ENCODE measurements around the gene ANKRD33B. TPM values are rescaled to one million over a fixed set of nuclear protein-coding genes. Genes with fewer than 3 reads are reported as not detected.

The ANKRD33B gene
- total and polyA plus RNA-seq, 2 donors (not counting 1 experiment from before 2014, with no cell fraction given): 7.7 to 7.8 TPM

DNA sequence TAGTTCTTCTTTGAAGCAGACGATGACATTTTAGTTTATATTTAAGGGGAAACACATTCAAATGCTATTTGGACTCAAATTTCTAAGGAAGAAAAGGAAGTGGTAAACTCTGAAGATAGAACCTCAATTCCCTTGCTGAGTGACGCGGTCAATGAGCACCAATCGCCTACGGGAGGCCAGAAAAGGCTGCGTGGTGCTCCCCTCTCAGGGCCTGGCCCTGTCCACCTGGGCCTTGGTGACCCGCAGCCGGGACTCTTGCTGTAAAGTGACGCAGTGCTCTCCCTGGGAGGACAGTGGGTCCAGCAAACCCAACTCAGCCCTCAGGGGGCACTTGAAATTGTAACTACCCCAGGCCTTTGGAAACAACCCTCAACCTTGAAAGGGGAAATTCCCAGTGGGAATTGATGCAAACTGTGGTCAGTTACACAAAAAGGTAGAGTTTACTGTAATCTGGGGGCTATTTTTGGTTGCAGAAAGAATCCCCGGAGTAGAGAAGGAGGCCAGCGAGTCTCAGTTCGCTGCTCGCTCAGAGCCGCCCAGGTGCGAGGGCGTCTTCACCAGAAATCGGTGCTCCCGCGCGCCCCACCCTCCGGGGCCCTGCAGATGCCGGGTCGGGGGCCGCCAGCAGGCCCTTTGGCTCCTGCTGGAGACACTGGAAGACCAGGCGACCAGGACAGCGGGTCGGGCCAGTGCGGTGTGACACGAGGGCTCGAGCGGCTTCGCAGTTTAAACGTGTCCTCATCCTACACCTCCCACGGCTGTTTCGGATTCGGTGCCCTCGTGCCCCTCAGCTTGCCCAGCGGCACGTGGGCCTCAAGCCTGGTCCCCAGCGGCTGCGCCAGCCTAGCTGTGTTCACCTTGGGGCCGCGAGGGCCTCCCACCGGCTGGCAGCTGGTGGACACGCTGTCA lies 1.4 kb upstream of the ANKRD33B start:
- H3K4me2 ChIP-seq (ENCODE audit: extremely low read depth, insufficient read depth, low read length): no peak overlapping the region
- DNase-seq (ENCODE audit: low read depth in 2 of 2): no peak
- no peak overlapping the region for H3K9ac ChIP-seq (ENCODE audit: insufficient read depth, low read length)
- no peak overlapping the region for H3K27ac ChIP-seq (ENCODE audit: insufficient read depth, low read length)
- no peaks in the 10 kb centered on the region for H3K27me3 ChIP-seq (ENCODE audit: control insufficient read depth, insufficient read depth, low read length)
- TF ChIP-seq, protein P1, sequence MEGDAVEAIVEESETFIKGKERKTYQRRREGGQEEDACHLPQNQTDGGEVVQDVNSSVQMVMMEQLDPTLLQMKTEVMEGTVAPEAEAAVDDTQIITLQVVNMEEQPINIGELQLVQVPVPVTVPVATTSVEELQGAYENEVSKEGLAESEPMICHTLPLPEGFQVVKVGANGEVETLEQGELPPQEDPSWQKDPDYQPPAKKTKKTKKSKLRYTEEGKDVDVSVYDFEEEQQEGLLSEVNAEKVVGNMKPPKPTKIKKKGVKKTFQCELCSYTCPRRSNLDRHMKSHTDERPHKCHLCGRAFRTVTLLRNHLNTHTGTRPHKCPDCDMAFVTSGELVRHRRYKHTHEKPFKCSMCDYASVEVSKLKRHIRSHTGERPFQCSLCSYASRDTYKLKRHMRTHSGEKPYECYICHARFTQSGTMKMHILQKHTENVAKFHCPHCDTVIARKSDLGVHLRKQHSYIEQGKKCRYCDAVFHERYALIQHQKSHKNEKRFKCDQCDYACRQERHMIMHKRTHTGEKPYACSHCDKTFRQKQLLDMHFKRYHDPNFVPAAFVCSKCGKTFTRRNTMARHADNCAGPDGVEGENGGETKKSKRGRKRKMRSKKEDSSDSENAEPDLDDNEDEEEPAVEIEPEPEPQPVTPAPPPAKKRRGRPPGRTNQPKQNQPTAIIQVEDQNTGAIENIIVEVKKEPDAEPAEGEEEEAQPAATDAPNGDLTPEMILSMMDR (conservative IDR thresholded peaks at IDR 0.05 in 1 of 2, IDR thresholded peaks at IDR 0.05 in 1 of 2; ENCODE audit: low read depth in 1 of 2, low read length in 2 of 2): no peak
- no peak for TF ChIP-seq EZH2 (IDR thresholded peaks at IDR 0.05; ENCODE audit: low read length, missing control alignments)
- peaks cover 11% of the 10 kb centered on the region for H3K4me1 ChIP-seq (ENCODE audit: control insufficient read depth, extremely low read depth, insufficient read depth, low read length)
- peaks cover 22% of the 10 kb centered on the region for H3K79me2 ChIP-seq (ENCODE audit: control insufficient read depth, insufficient read depth, low read length)
- H3K4me3 ChIP-seq (replicated peaks in 1 of 4; ENCODE audit: control extremely low read depth in 1 of 4, insufficient read depth in 1 of 4, low read depth in 3 of 4, low read length in 4 of 4): peak overlapping the region in 1 of 4 experiments; percentile 87
- H3K9me3 ChIP-seq (ENCODE audit: control insufficient read depth, insufficient read depth, low read depth, low read length): no peaks in the 10 kb centered on the region
- H3K36me3 ChIP-seq (ENCODE audit: control insufficient read depth, insufficient read depth, low read length): no peaks in the 10 kb centered on the region
- H2AFZ ChIP-seq (ENCODE audit: low read length): no peak overlapping the region
- H4K20me1 ChIP-seq (ENCODE audit: control insufficient read depth, extremely low read depth, insufficient read depth, low read length): no peaks in the 10 kb centered on the region

DNA sequence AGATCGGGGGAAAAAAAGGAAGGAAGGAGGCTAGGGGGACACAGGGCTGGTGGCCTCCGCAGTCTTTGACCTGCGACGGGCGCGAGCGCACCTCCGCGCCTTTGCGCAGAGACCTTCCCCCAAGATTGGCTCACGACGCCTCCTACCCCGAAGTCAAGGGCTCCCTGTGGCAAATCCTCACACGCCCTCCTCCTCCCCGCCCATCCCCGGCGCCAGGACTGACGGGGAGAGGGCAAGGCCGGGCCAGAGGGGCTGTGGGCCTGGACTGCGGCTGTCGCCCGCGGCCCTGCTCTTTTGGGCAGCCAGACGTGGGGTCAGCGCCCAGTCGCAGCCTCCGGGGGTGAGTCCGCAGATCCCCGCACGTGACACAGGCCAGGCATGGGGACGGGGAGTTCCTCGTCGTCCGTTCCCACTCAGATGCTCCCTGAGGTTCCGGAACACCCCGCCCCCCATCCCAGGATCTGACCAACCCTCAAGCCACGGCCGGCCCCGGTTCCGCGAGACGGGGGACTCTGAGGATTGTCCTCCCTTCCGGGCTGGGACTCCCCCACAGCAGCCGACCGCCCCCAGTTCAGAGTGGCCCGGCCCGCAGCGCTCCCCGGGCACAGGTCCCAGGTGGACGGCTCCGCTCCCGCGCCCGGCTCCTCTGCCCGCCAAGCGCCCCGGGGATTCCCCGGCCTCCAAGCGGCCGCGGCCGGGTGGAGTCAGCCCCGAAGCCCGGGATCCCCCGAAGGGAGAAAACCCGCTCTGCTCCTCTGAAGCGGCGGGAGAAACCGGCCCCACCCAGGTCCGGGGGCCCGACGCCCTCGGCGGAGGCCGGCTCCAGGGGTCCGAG lies 543 bp upstream of the ANKRD33B start:
- no peaks in the 10 kb centered on the region for H3K36me3 ChIP-seq (ENCODE audit: control insufficient read depth, insufficient read depth, low read length)
- H3K27ac ChIP-seq (ENCODE audit: insufficient read depth, low read length): peak overlapping the region; percentile 66
- peak; percentile 32 to 41 for DNase-seq (ENCODE audit: low read depth in 2 of 2)
- H3K4me1 ChIP-seq (ENCODE audit: control insufficient read depth, extremely low read depth, insufficient read depth, low read length): peaks cover 6% of the 10 kb centered on the region
- peak overlapping the region; percentile 77 for H3K4me2 ChIP-seq (ENCODE audit: extremely low read depth, insufficient read depth, low read length)
- H2AFZ ChIP-seq (ENCODE audit: low read length): peak overlapping the region; percentile 29
- H3K9me3 ChIP-seq (ENCODE audit: control insufficient read depth, insufficient read depth, low read depth, low read length): no peaks in the 10 kb centered on the region
- H4K20me1 ChIP-seq (ENCODE audit: control insufficient read depth, extremely low read depth, insufficient read depth, low read length): no peaks in the 10 kb centered on the region
- peaks cover 26% of the 10 kb centered on the region for H3K79me2 ChIP-seq (ENCODE audit: control insufficient read depth, insufficient read depth, low read length)
- H3K4me3 ChIP-seq (replicated peaks in 1 of 4; ENCODE audit: control extremely low read depth in 1 of 4, insufficient read depth in 1 of 4, low read depth in 3 of 4, low read length in 4 of 4): peak overlapping the region; percentile 39 to 87 (median 56)
- TF ChIP-seq, protein P1 (conservative IDR thresholded peaks at IDR 0.05 in 1 of 2, IDR thresholded peaks at IDR 0.05 in 1 of 2; ENCODE audit: low read depth in 1 of 2, low read length in 2 of 2): no peak
- no peak for TF ChIP-seq EZH2 (IDR thresholded peaks at IDR 0.05; ENCODE audit: low read length, missing control alignments)
- peak overlapping the region; percentile 80 for H3K9ac ChIP-seq (ENCODE audit: insufficient read depth, low read length)
- H3K27me3 ChIP-seq (ENCODE audit: control insufficient read depth, insufficient read depth, low read length): no peaks in the 10 kb centered on the region

Measured in fibroblast of lung (primary cell).